ENCODE data around the gene TIMMDC1. TPM values are rescaled to one million over a fixed set of nuclear protein-coding genes. Genes with fewer than 3 reads are reported as not detected.

TIMMDC1 gene
- total RNA-seq, 3 donors from 2014 or later (not counting 1 experiment from before 2014, with no cell fraction given): 31.9 to 50.1 (median 34.1) TPM

DNA sequence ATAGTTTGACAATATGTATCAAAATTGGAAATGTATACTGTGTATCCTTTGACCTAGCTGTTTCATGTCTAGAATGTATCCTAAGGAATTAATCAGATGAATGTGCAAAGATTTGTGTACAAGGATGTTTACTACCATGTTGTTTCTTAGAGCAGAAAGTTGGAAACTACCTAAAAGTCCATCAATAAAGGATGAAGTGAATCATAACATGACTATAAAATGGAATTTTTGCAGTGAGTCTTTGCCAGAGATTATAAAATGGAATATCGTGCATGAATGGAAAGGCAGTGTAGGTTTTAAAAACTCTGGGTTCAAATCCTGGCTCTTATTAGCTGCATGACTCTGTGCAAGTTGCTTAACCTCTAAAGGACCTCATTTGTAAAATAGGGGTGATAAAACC, 15.2 kb upstream of the TIMMDC1 start:
- 100% methylated on average over 1 of the region's 1 CpG for WGBS (ENCODE audit: insufficient coverage)
- Histone ChIP-seq H3K9me3 (ENCODE audit: control insufficient read depth, insufficient read depth, low read length) (no peaks in the 10 kb centered on the region), H3K4me1 (ENCODE audit: control insufficient read depth, insufficient read depth, low read length) (no peaks in the 10 kb centered on the region), H3K27me3 (ENCODE audit: control insufficient read depth, insufficient read depth, low read length) (no peaks in the 10 kb centered on the region), H3K36me3 (ENCODE audit: control insufficient read depth, insufficient read depth, low read length) (peaks cover 66% of the 10 kb centered on the region), H3K4me3 (ENCODE audit: low read length) (no peak overlapping the region), H3K27ac (ENCODE audit: low read length) (no peak overlapping the region)
- H3K4me3 Mint-ChIP-seq: no peak overlapping the region
- DNase-seq: no peak
- ATAC-seq: no peak
- no peak overlapping the region for H3K27ac Mint-ChIP-seq
- intact Hi-C loops (cut with micrococcal nuclease): no loop called here
- H3K9me3 Mint-ChIP-seq: no peaks in the 10 kb centered on the region
- H3K36me3 Mint-ChIP-seq: peaks cover 8% of the 10 kb centered on the region
- TF ChIP-seq, protein P1, sequence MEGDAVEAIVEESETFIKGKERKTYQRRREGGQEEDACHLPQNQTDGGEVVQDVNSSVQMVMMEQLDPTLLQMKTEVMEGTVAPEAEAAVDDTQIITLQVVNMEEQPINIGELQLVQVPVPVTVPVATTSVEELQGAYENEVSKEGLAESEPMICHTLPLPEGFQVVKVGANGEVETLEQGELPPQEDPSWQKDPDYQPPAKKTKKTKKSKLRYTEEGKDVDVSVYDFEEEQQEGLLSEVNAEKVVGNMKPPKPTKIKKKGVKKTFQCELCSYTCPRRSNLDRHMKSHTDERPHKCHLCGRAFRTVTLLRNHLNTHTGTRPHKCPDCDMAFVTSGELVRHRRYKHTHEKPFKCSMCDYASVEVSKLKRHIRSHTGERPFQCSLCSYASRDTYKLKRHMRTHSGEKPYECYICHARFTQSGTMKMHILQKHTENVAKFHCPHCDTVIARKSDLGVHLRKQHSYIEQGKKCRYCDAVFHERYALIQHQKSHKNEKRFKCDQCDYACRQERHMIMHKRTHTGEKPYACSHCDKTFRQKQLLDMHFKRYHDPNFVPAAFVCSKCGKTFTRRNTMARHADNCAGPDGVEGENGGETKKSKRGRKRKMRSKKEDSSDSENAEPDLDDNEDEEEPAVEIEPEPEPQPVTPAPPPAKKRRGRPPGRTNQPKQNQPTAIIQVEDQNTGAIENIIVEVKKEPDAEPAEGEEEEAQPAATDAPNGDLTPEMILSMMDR (IDR thresholded peaks at IDR 0.05): no peak
- no peaks in the 10 kb centered on the region for H3K4me1 Mint-ChIP-seq
- H3K27me3 Mint-ChIP-seq (ENCODE audit: low read depth in 2 of 2): no peaks in the 10 kb centered on the region

DNA sequence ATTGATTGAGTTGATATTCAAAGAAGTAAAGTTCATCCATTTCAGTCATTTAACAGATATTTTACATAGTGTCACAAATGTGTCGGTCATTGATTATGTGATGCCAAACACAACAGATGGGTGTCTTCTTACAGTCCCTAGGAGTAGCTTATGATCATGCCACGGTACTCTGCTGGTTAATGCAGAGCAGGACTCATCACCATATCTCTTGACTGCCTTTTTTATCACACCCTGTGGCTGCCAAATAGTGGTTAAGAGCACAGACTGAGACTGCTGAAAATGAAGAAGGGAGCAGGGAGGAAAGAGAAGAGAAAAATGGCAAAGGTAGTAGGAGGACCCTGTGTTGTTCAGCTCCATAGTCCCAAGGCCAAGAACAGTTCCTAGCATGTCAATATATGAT, 12.8 kb upstream of the TIMMDC1 start:
- H3K27me3 Mint-ChIP-seq (ENCODE audit: low read depth in 2 of 2): no peaks in the 10 kb centered on the region
- Histone ChIP-seq H3K27me3 (ENCODE audit: control insufficient read depth, insufficient read depth, low read length) (no peaks in the 10 kb centered on the region), H3K4me3 (ENCODE audit: low read length) (no peak overlapping the region), H3K27ac (ENCODE audit: low read length) (no peak overlapping the region), H3K9me3 (ENCODE audit: control insufficient read depth, insufficient read depth, low read length) (no peaks in the 10 kb centered on the region), H3K4me1 (ENCODE audit: control insufficient read depth, insufficient read depth, low read length) (no peaks in the 10 kb centered on the region), H3K36me3 (ENCODE audit: control insufficient read depth, insufficient read depth, low read length) (peaks cover 64% of the 10 kb centered on the region)
- intact Hi-C loops (cut with micrococcal nuclease): no loop called here
- TF ChIP-seq, protein P1 (IDR thresholded peaks at IDR 0.05): no peak
- no peaks in the 10 kb centered on the region for H3K9me3 Mint-ChIP-seq
- no peaks in the 10 kb centered on the region for H3K4me1 Mint-ChIP-seq
- no peak overlapping the region for H3K27ac Mint-ChIP-seq
- DNase-seq: no peak
- H3K4me3 Mint-ChIP-seq: no peak overlapping the region
- no peak for ATAC-seq
- peaks cover 8% of the 10 kb centered on the region for H3K36me3 Mint-ChIP-seq
- WGBS (ENCODE audit: insufficient coverage): 100% methylated on average over 2 of the region's 2 CpGs

DNA sequence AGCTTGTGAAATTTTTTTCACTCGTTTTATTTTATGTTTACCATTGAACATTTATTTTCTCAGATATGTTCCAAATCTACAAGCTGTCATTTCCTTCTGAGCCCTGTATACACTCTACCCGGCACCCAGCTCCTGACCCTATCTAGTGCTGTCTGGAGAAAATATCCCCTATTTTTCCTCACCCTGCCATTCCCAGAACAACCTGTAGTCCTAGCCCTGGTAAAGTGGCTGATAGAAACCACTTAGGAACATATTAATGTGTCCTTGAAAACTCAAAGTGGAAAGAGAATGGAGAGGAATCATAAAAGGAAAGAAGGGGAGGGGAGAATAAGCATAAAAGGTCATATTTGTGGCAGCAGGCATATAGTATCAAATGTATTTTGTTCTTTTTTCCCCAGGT, 8.2 kb upstream of the TIMMDC1 start:
- 97% methylated on average over 2 of the region's 2 CpGs for WGBS (ENCODE audit: insufficient coverage)
- no peak overlapping the region for H3K4me3 Mint-ChIP-seq
- Histone ChIP-seq H3K27me3 (ENCODE audit: control insufficient read depth, insufficient read depth, low read length) (no peaks in the 10 kb centered on the region), H3K9me3 (ENCODE audit: control insufficient read depth, insufficient read depth, low read length) (no peaks in the 10 kb centered on the region), H3K4me3 (ENCODE audit: low read length) (no peak overlapping the region), H3K4me1 (ENCODE audit: control insufficient read depth, insufficient read depth, low read length) (no peaks in the 10 kb centered on the region), H3K27ac (ENCODE audit: low read length) (no peak overlapping the region), H3K36me3 (ENCODE audit: control insufficient read depth, insufficient read depth, low read length) (peaks cover 41% of the 10 kb centered on the region)
- H3K4me1 Mint-ChIP-seq: no peaks in the 10 kb centered on the region
- TF ChIP-seq, protein P1 (IDR thresholded peaks at IDR 0.05): no peak
- H3K27me3 Mint-ChIP-seq (ENCODE audit: low read depth in 2 of 2): no peaks in the 10 kb centered on the region
- intact Hi-C loops (cut with micrococcal nuclease): no loop called here
- DNase-seq (no peak), ATAC-seq (no peak)
- peaks cover 8% of the 10 kb centered on the region for H3K36me3 Mint-ChIP-seq
- no peak overlapping the region for H3K27ac Mint-ChIP-seq
- no peaks in the 10 kb centered on the region for H3K9me3 Mint-ChIP-seq

DNA sequence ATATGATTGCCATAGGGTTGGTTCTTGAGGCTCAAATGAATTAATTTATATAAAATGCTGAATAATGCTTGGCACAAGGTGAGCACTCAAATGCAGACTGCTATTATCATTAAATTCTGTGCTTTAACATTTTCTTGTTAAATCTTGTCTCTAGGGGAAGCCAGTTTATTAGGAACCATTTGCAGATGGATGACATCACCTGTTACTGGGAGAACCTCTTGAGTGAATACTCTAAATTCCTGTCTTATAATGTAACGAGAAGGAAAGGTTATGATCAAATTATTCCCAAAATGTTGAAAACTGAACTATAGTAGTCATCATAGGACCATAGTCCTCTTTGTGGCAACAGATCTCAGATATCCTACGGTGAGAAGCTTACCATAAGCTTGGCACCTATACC, 6.2 kb upstream of the TIMMDC1 start:
- Histone ChIP-seq H3K36me3 (ENCODE audit: control insufficient read depth, insufficient read depth, low read length) (peaks cover 22% of the 10 kb centered on the region), H3K4me3 (ENCODE audit: low read length) (no peak overlapping the region), H3K27me3 (ENCODE audit: control insufficient read depth, insufficient read depth, low read length) (no peaks in the 10 kb centered on the region), H3K9me3 (ENCODE audit: control insufficient read depth, insufficient read depth, low read length) (no peaks in the 10 kb centered on the region), H3K4me1 (ENCODE audit: control insufficient read depth, insufficient read depth, low read length) (no peaks in the 10 kb centered on the region), H3K27ac (ENCODE audit: low read length) (no peak overlapping the region)
- Mint-ChIP-seq H3K4me3 (no peak overlapping the region), H3K4me1 (peaks cover under 1% of the 10 kb centered on the region in 2 donors), H3K27ac (no peak overlapping the region), H3K9me3 (no peaks in the 10 kb centered on the region), H3K27me3 (ENCODE audit: low read depth in 2 of 2) (no peaks in the 10 kb centered on the region), H3K36me3 (no peaks in the 10 kb centered on the region)
- ATAC-seq (no peak), DNase-seq (no peak)
- intact Hi-C loops (cut with micrococcal nuclease): no loop called here
- TF ChIP-seq, protein P1 (IDR thresholded peaks at IDR 0.05): no peak
- WGBS (ENCODE audit: insufficient coverage): 100% methylated on average over 2 of the region's 2 CpGs
